CD14-positive monocyte (primary cell): ENCODE data around the gene RIMS3. TPM values are rescaled to one million over a fixed set of nuclear protein-coding genes. Genes with fewer than 3 reads are reported as not detected.

Source experiments
- DNase-seq, 3 donors: peaks; one replicate each; pipeline ENCODE4 v3.0.0-alpha.2; 2011 to 2022
- H2AFZ ChIP-seq: 2 replicates; pipeline ENCODE4 v1.6.0; 2012; ENCODE audit warnings: mild to moderate bottlenecking, low read depth, low read length, inconsistent platforms; ENCODE audit not compliant: insufficient read depth, poor library complexity, severe bottlenecking
- H3K27ac ChIP-seq, 2 donors: 1 replicate in 1 of 2; 2 replicates in 1 of 2; pipeline ENCODE4 v1.5.1; 2012 to 2013; ENCODE audit warnings: low read length in 2 of 2, control low read depth in 1 of 2, inconsistent platforms in 1 of 2, low read depth in 1 of 2, mild to moderate bottlenecking in 1 of 2
- H3K27me3 ChIP-seq, 2 donors: one replicate each; pipeline versions ENCODE4 v1.6.0 to v1.6.1; 2011 to 2013; ENCODE audit warnings: low read length in 2 of 2; ENCODE audit not compliant: control insufficient read depth in 2 of 2, insufficient read depth in 2 of 2
- H3K36me3 ChIP-seq, 2 donors: replicated peaks in 1 of 2; 1 replicate in 1 of 2; 2 replicates in 1 of 2; pipeline versions ENCODE4 v1.5.1 to v1.6.1; 2012 to 2013; ENCODE audit warnings: low read length in 2 of 2, control low read depth in 1 of 2, inconsistent platforms in 1 of 2, mild to moderate bottlenecking in 1 of 2; ENCODE audit not compliant: insufficient read depth in 2 of 2, control insufficient read depth in 1 of 2
- H3K4me1 ChIP-seq, 2 donors: 1 replicate in 1 of 2; 2 replicates in 1 of 2; pipeline versions ENCODE4 v1.5.1 to v1.6.1; 2012 to 2013; ENCODE audit warnings: low read length in 2 of 2, control low read depth in 1 of 2, inconsistent platforms in 1 of 2, mild to moderate bottlenecking in 1 of 2, moderate library complexity in 1 of 2; ENCODE audit not compliant: insufficient read depth in 2 of 2, control insufficient read depth in 1 of 2
- H3K4me2 ChIP-seq: replicated peaks from 2 replicates; pipeline ENCODE3; 2012; ENCODE audit warnings: low read length, moderate library complexity, mild to moderate bottlenecking; ENCODE audit not compliant: poor library complexity, severe bottlenecking; ENCODE audit errors: extremely low read depth
- H3K4me3 ChIP-seq, 3 experiments: fragments of 200-600 bp in 1 of 3; sonication (generic) in 1 of 3; replicated peaks in 1 of 3; 1 replicate in 2 of 3; 2 replicates in 1 of 3; pipeline ENCODE4 v1.5.1; 2011 to 2013; ENCODE audit warnings: low read length in 3 of 3, mild to moderate bottlenecking in 3 of 3, control low read depth in 2 of 3, low read depth in 2 of 3, inconsistent platforms in 1 of 3, moderate library complexity in 1 of 3
- H3K79me2 ChIP-seq: 2 replicates; pipeline ENCODE4 v1.6.0; 2012; ENCODE audit warnings: mild to moderate bottlenecking, control low read depth, inconsistent platforms, low read length, moderate library complexity; ENCODE audit not compliant: insufficient read depth
- H3K9ac ChIP-seq: 2 replicates; pipeline ENCODE4 v1.6.0; 2017; ENCODE audit warnings: low read length, mild to moderate bottlenecking; ENCODE audit not compliant: insufficient read depth, poor library complexity, severe bottlenecking
- H3K9me3 ChIP-seq, 2 donors: replicated peaks in 1 of 2; 1 replicate in 1 of 2; 2 replicates in 1 of 2; pipeline versions ENCODE4 v1.5.1 to v1.6.1; 2012 to 2013; ENCODE audit warnings: low read length in 2 of 2, control low read depth in 1 of 2; ENCODE audit not compliant: control insufficient read depth in 1 of 2, insufficient read depth in 1 of 2
- H4K20me1 ChIP-seq: 2 replicates; pipeline ENCODE4 v1.6.0; 2012; ENCODE audit warnings: mild to moderate bottlenecking, low read length, control low read depth, moderate library complexity; ENCODE audit not compliant: insufficient read depth
- H3K27ac Mint-ChIP-seq, 7 donors: one replicate each; pipeline ENCODE4 v1.8.0; 2020; ENCODE audit warnings: mild to moderate bottlenecking in 7 of 7, mixed read lengths in 7 of 7, moderate library complexity in 6 of 7, inconsistent platforms in 2 of 7
- H3K27me3 Mint-ChIP-seq, 3 donors: one replicate each; pipeline ENCODE4 v1.8.0; 2021 to 2022; ENCODE audit warnings: low read depth in 3 of 3, mild to moderate bottlenecking in 3 of 3, mixed read lengths in 3 of 3, moderate library complexity in 3 of 3, inconsistent platforms in 1 of 3
- H3K36me3 Mint-ChIP-seq, 2 donors: one replicate each; pipeline ENCODE4 v1.8.0; 2020; ENCODE audit warnings: mixed read lengths in 2 of 2, inconsistent platforms in 1 of 2, mild to moderate bottlenecking in 1 of 2
- H3K4me1 Mint-ChIP-seq: one replicate; pipeline ENCODE4 v1.8.0; 2020; ENCODE audit warnings: mild to moderate bottlenecking, mixed read lengths
- H3K4me3 Mint-ChIP-seq, 2 donors: one replicate each; pipeline ENCODE4 v1.8.0; 2020; ENCODE audit warnings: mild to moderate bottlenecking in 2 of 2, mixed read lengths in 2 of 2, moderate library complexity in 1 of 2
- H3K9me3 Mint-ChIP-seq, 7 donors: one replicate each; pipeline ENCODE4 v1.8.0; 2020 to 2022; ENCODE audit warnings: mixed read lengths in 7 of 7, mild to moderate bottlenecking in 6 of 7, moderate library complexity in 6 of 7, inconsistent platforms in 2 of 7
- WGBS: methylation state at CpG from one replicate; pipeline ENCODE4 v1.1.5; 2013; ENCODE audit warnings: missing lambda C conversion rate; ENCODE audit not compliant: insufficient coverage; 5-methylcytosine and 5-hydroxymethylcytosine counted together
- intact Hi-C, 2 donors: fragments of 100-400 bp; cut with micrococcal nuclease; formaldehyde crosslinking; loops; one replicate each; pipeline versions ENCODE4 v1.15.0 to v1.15.1; 2023
- polyA plus RNA-seq, 3 donors: library from polyadenylated mRNA; depleted of rRNA in 1 of 3; unstranded in 2 of 3; stranded (reverse) in 1 of 3; fragments of 300-500 nt in 2 of 3; fragments of >200 nt in 1 of 3; fragmentation: Illumina TruSeq in 2 of 3; gene quantifications; 1 replicate in 2 of 3; 2 replicates in 1 of 3; pipeline ENCODE4 v1.2.3, GENCODE V29; 2012 to 2021
- TF ChIP-seq, protein P1 (sequence below): fragments of 200-600 bp; IDR thresholded peaks from one replicate; pipeline ENCODE4 v1.8.0; 2022; ENCODE audit warnings: antibody characterized with exemption, mild to moderate bottlenecking

The RIMS3 gene
- polyA plus RNA-seq, 3 donors, result 0.15 to 1.0 (median 0.26) TPM

DNA sequence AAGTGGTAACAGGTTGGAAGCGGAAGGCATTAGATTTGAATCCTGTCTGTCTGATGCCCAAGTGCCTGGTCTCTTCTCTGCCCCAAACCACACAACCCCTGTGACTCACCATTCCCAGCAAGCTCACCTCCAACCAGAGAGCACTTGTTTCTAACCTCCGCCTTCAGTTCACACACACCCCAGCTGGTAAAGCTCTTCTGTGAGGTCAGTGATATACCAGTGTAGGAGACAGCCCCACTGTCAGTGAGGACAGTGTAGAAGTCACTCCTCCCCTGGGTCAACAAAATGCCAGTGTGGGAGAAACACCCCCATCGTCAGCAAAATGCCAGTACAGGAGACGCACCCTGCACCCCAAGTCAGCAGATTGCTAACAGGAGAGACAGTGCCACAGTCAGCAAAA is 2.6 kb downstream of the RIMS3 start:
- no peaks in the 10 kb centered on the region for H3K9me3 ChIP-seq
- H3K27ac Mint-ChIP-seq, result peak overlapping the region in 1 of 7 donors; percentile 57
- no peaks in the 10 kb centered on the region for H3K79me2 ChIP-seq
- peaks cover 10 to 18% of the 10 kb centered on the region in 2 donors for H3K4me1 ChIP-seq
- H3K9me3 Mint-ChIP-seq, result peaks cover 0 to 1% (median 0%) of the 10 kb centered on the region in 7 donors
- H4K20me1 ChIP-seq, result no peaks in the 10 kb centered on the region
- intact Hi-C loops, result no loop called here
- H3K9ac ChIP-seq, result no peak overlapping the region
- 93% methylated on average over 3 of the region's 4 CpGs for WGBS
- H3K27me3 ChIP-seq, result peaks cover 0 to 4% of the 10 kb centered on the region in 2 donors
- no peak overlapping the region for H3K27ac ChIP-seq
- peaks cover 11% of the 10 kb centered on the region for H3K4me1 Mint-ChIP-seq
- no peaks in the 10 kb centered on the region for H3K36me3 Mint-ChIP-seq
- TF ChIP-seq, protein P1, sequence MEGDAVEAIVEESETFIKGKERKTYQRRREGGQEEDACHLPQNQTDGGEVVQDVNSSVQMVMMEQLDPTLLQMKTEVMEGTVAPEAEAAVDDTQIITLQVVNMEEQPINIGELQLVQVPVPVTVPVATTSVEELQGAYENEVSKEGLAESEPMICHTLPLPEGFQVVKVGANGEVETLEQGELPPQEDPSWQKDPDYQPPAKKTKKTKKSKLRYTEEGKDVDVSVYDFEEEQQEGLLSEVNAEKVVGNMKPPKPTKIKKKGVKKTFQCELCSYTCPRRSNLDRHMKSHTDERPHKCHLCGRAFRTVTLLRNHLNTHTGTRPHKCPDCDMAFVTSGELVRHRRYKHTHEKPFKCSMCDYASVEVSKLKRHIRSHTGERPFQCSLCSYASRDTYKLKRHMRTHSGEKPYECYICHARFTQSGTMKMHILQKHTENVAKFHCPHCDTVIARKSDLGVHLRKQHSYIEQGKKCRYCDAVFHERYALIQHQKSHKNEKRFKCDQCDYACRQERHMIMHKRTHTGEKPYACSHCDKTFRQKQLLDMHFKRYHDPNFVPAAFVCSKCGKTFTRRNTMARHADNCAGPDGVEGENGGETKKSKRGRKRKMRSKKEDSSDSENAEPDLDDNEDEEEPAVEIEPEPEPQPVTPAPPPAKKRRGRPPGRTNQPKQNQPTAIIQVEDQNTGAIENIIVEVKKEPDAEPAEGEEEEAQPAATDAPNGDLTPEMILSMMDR, result no peak
- H3K27me3 Mint-ChIP-seq, result peaks cover 3 to 6% (median 3%) of the 10 kb centered on the region in 3 donors
- no peak overlapping the region for H3K4me3 ChIP-seq
- DNase-seq, result no peak
- no peak overlapping the region for H2AFZ ChIP-seq
- H3K4me3 Mint-ChIP-seq, result no peak overlapping the region
- no peaks in the 10 kb centered on the region for H3K36me3 ChIP-seq
- no peak overlapping the region for H3K4me2 ChIP-seq

DNA sequence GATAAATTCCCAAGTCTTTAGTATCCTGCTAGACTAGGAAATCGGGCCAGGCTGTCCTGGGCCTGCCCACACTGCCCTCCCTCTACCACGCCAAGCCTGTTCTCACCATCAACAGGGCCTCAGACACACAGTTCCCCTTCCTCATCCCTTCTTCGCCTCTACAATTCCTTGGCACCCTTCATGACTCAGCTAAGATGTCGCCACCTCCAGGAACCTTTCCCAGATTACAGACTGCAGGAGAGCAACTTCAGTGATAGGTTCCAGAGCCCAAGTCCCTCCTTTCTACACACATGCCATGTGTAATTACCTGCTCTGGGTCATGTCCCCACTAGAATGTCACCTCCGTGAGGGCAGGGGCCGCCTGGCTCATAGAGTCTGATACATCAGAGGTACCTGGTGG is 3.3 kb downstream of the RIMS3 start:
- no peak overlapping the region for H3K4me3 Mint-ChIP-seq
- Histone ChIP-seq H2AFZ (no peak overlapping the region), H3K4me1 (peaks cover 10 to 18% of the 10 kb centered on the region in 2 donors), H3K4me3 (no peak overlapping the region), H4K20me1 (no peaks in the 10 kb centered on the region), H3K9me3 (no peaks in the 10 kb centered on the region), H3K27me3 (peaks cover 0 to 4% of the 10 kb centered on the region in 2 donors), H3K79me2 (no peaks in the 10 kb centered on the region), H3K9ac (no peak overlapping the region), H3K4me2 (no peak overlapping the region), H3K27ac (no peak overlapping the region), H3K36me3 (no peaks in the 10 kb centered on the region)
- H3K4me1 Mint-ChIP-seq, result peaks cover 11% of the 10 kb centered on the region
- H3K27me3 Mint-ChIP-seq, result peaks cover 3 to 6% (median 3%) of the 10 kb centered on the region in 3 donors
- WGBS, result 57% methylated on average over 5 of the region's 6 CpGs
- DNase-seq, result peak in 1 of 3 donors; percentile 11
- H3K36me3 Mint-ChIP-seq, result no peaks in the 10 kb centered on the region
- H3K27ac Mint-ChIP-seq, result peak overlapping the region in 1 of 7 donors; percentile 1
- TF ChIP-seq, protein P1, result no peak
- H3K9me3 Mint-ChIP-seq, result no peaks in the 10 kb centered on the region
- intact Hi-C loops, result no loop called here
